ENCODE measurements around the gene METTL6.

- TF ChIP-seq EZH2 (IDR thresholded peaks at IDR 0.05; ENCODE audit: borderline replicate concordance, low read depth, low read length, poor library complexity, severe bottlenecking) (no peak), CTCF (conservative IDR thresholded peaks at IDR 0.05; ENCODE audit: low read depth, low read length) (no peak)
These were observed 39.6 kb downstream of the METTL6 start for GRCh38 chr3:15387735-15388134.

All from A673 (cell line).